Measurements from ENCODE around the gene NUDT16.

NUDT16 gene

GRCh38 chr3:131387796-131388489 lies 6.4 kb downstream of the NUDT16 start:
- no peak for TF ChIP-seq CTCF (conservative IDR thresholded peaks at IDR 0.05; ENCODE audit: low read depth, low read length)
- H3K4me3 ChIP-seq (ENCODE audit: low read length): no peak overlapping the region
- DNase-seq (ENCODE audit: low read depth): no peak

GRCh38 chr3:131388490-131388799 lies 6.9 kb downstream of the NUDT16 start:
- no peak for TF ChIP-seq CTCF (conservative IDR thresholded peaks at IDR 0.05; ENCODE audit: low read depth, low read length)
- H3K4me3 ChIP-seq (ENCODE audit: low read length): no peak overlapping the region
- DNase-seq (ENCODE audit: low read depth): no peak

GRCh38 chr3:131390331-131390730 lies 8.8 kb downstream of the NUDT16 start:
- no peak overlapping the region for H3K4me3 ChIP-seq (ENCODE audit: low read length)
- no peak for TF ChIP-seq CTCF (conservative IDR thresholded peaks at IDR 0.05; ENCODE audit: low read depth, low read length)
- no peak for DNase-seq (ENCODE audit: low read depth)

- H3K4me3 ChIP-seq (ENCODE audit: low read length): no peak overlapping the region
- DNase-seq (ENCODE audit: low read depth): no peak
- TF ChIP-seq CTCF (conservative IDR thresholded peaks at IDR 0.05; ENCODE audit: low read depth, low read length): no peak
These were observed 11.5 kb downstream of the NUDT16 start for GRCh38 chr3:131393051-131393450.

- no peak for TF ChIP-seq CTCF (conservative IDR thresholded peaks at IDR 0.05; ENCODE audit: low read depth, low read length)
- H3K4me3 ChIP-seq (ENCODE audit: low read length): no peak overlapping the region
- peak; percentile 87 for DNase-seq (ENCODE audit: low read depth)
These were observed 12.3 kb downstream of the NUDT16 start for GRCh38 chr3:131393868-131394267.

- DNase-seq (ENCODE audit: low read depth): no peak
- TF ChIP-seq CTCF (conservative IDR thresholded peaks at IDR 0.05; ENCODE audit: low read depth, low read length): no peak
- H3K4me3 ChIP-seq (ENCODE audit: low read length): no peak overlapping the region
These were observed 12.8 kb downstream of the NUDT16 start for GRCh38 chr3:131394400-131394799.

- no peak for DNase-seq (ENCODE audit: low read depth)
- no peak for TF ChIP-seq CTCF (conservative IDR thresholded peaks at IDR 0.05; ENCODE audit: low read depth, low read length)
- H3K4me3 ChIP-seq (ENCODE audit: low read length): no peak overlapping the region
These were observed 14.6 kb downstream of the NUDT16 start for GRCh38 chr3:131396170-131396569.

Measured in retinal pigment epithelial cell (primary cell).